Medulla oblongata (tissue), 1 donor: ENCODE results near the gene LRRFIP1.
A peak's percentile ranks its signal among the peaks of the same experiment; 100 is the strongest.
"Not testable (repeated sequence)": the region's sequence is repeated elsewhere in the genome, so short reads cannot be mapped to it uniquely, and the experiment has no call there.

Experiments
- DNase-seq: peaks from one replicate; pipeline ENCODE4 v3.0.0-alpha.2; 2015; ENCODE audit errors: extremely low spot score

LRRFIP1 gene

GRCh38 chr2:237743561-237744269, 116.3 kb downstream of the LRRFIP1 start:
- DNase-seq = no peak

GRCh38 chr2:237744270-237744612, 116.9 kb downstream of the LRRFIP1 start:
- no peak for DNase-seq

GRCh38 chr2:237744613-237745249, 117.3 kb downstream of the LRRFIP1 start:
- peak; percentile 85 for DNase-seq

GRCh38 chr2:237745250-237745613, 117.8 kb downstream of the LRRFIP1 start:
- DNase-seq = no peak

- no peak for DNase-seq
These were observed 119.1 kb downstream of the LRRFIP1 start for GRCh38 chr2:237746302-237747080.

GRCh38 chr2:237747189-237747588, 119.8 kb downstream of the LRRFIP1 start:
- no peak for DNase-seq

GRCh38 chr2:237749002-237749401, 121.6 kb downstream of the LRRFIP1 start:
- no peak for DNase-seq

GRCh38 chr2:237749961-237750360, 122.6 kb downstream of the LRRFIP1 start:
- no peak for DNase-seq

GRCh38 chr2:237750441-237750840, 123.1 kb downstream of the LRRFIP1 start:
- DNase-seq = not testable (repeated sequence)

- DNase-seq = peak; percentile 30
These were observed 125.4 kb downstream of the LRRFIP1 start for GRCh38 chr2:237752761-237753165.

- DNase-seq = no peak
These were observed 126.8 kb downstream of the LRRFIP1 start for GRCh38 chr2:237754182-237754581.

GRCh38 chr2:237754626-237755248, 127.3 kb downstream of the LRRFIP1 start:
- no peak for DNase-seq

GRCh38 chr2:237757616-237758015, 130.2 kb downstream of the LRRFIP1 start:
- no peak for DNase-seq

GRCh38 chr2:237758185-237758584, 130.8 kb downstream of the LRRFIP1 start:
- no peak for DNase-seq

GRCh38 chr2:237759176-237759575, 131.8 kb downstream of the LRRFIP1 start:
- DNase-seq = no peak

- DNase-seq = no peak
These were observed 133.4 kb downstream of the LRRFIP1 start for GRCh38 chr2:237760506-237761502.

- not testable (repeated sequence) for DNase-seq
These were observed 135.2 kb downstream of the LRRFIP1 start for GRCh38 chr2:237762291-237763182.

GRCh38 chr2:237763812-237764211, 136.4 kb downstream of the LRRFIP1 start:
- no peak for DNase-seq

GRCh38 chr2:237765122-237765521, 137.7 kb downstream of the LRRFIP1 start:
- not testable (repeated sequence) for DNase-seq

GRCh38 chr2:237765875-237766274, 138.5 kb downstream of the LRRFIP1 start:
- no peak for DNase-seq
